AG09319 (cell line): ENCODE results near the gene SLC26A11.
A peak's percentile ranks its signal among the peaks of the same experiment; 100 is the strongest.

Experiments
- DNase-seq: peaks from one replicate; pipeline ENCODE4 v3.0.0-alpha.2; 2010; ENCODE audit warnings: low read depth; ENCODE audit errors: extremely low read depth
- CTCF ChIP-seq: IDR thresholded peaks from 2 replicates; pipeline ENCODE4 v1.5.1; 2011; ENCODE audit warnings: low read depth, mild to moderate bottlenecking, inconsistent platforms, low read length, moderate library complexity

The SLC26A11 gene

GRCh38 chr17:80219013-80219762, 1.0 kb upstream of the SLC26A11 start:
- DNase-seq: peak; percentile 74
- no peak for TF ChIP-seq CTCF

- TF ChIP-seq CTCF: no peak
- DNase-seq: no peak
These were observed 519 bp upstream of the SLC26A11 start for GRCh38 chr17:80219763-80220053.

GRCh38 chr17:80220736-80221215, 549 bp downstream of the SLC26A11 start:
- TF ChIP-seq CTCF: no peak
- DNase-seq: no peak

GRCh38 chr17:80221351-80222105, 1.3 kb downstream of the SLC26A11 start:
- no peak for DNase-seq
- no peak for TF ChIP-seq CTCF

GRCh38 chr17:80222376-80223141, 2.3 kb downstream of the SLC26A11 start:
- TF ChIP-seq CTCF: no peak
- DNase-seq: no peak

- no peak for TF ChIP-seq CTCF
These were observed 3.1 kb downstream of the SLC26A11 start for GRCh38 chr17:80223142-80223815.

More at GRCh38 chr17:80223142-80223815, 3.1 kb downstream of the SLC26A11 start:
- no peak for DNase-seq
